ENCODE measurements around the gene OR6K6.

- TF ChIP-seq NFIC (IDR thresholded peaks at IDR 0.05; ENCODE audit: borderline replicate concordance) (no peak), TAF1 (IDR thresholded peaks at IDR 0.05; ENCODE audit: borderline replicate concordance, low read depth, low read length) (no peak), ELF1 (IDR thresholded peaks at IDR 0.05) (no peak), CHD2 (IDR thresholded peaks at IDR 0.05; ENCODE audit: low read length, partially characterized antibody) (no peak), FOXM1 (IDR thresholded peaks at IDR 0.05; ENCODE audit: low read depth) (no peak), POLR2AphosphoS5 (IDR thresholded peaks at IDR 0.05; ENCODE audit: low read depth, low read length) (no peak)
- TF ChIP-seq, protein P1, sequence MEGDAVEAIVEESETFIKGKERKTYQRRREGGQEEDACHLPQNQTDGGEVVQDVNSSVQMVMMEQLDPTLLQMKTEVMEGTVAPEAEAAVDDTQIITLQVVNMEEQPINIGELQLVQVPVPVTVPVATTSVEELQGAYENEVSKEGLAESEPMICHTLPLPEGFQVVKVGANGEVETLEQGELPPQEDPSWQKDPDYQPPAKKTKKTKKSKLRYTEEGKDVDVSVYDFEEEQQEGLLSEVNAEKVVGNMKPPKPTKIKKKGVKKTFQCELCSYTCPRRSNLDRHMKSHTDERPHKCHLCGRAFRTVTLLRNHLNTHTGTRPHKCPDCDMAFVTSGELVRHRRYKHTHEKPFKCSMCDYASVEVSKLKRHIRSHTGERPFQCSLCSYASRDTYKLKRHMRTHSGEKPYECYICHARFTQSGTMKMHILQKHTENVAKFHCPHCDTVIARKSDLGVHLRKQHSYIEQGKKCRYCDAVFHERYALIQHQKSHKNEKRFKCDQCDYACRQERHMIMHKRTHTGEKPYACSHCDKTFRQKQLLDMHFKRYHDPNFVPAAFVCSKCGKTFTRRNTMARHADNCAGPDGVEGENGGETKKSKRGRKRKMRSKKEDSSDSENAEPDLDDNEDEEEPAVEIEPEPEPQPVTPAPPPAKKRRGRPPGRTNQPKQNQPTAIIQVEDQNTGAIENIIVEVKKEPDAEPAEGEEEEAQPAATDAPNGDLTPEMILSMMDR (IDR thresholded peaks at IDR 0.05) = no peak
- TF ChIP-seq, protein P2, sequence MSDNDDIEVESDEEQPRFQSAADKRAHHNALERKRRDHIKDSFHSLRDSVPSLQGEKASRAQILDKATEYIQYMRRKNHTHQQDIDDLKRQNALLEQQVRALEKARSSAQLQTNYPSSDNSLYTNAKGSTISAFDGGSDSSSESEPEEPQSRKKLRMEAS (IDR thresholded peaks at IDR 0.05; ENCODE audit: low read depth) = no peak
Measured at GRCh38 chr1:158724442-158724841, 30.1 kb upstream of the OR6K6 start.

Data from SK-N-SH (cell line).